DMS 273 (cell line): ENCODE measurements around the gene BTBD9.
"Not testable (repeated sequence)": the region's sequence is repeated elsewhere in the genome, so short reads cannot be mapped to it uniquely, and the experiment has no call there.

Source experiments
- DNase-seq: peaks from one replicate; lab custom pipeline; 2025; ENCODE audit not compliant: unreplicated experiment; lab: John Stamatoyannopoulos, UW

Gene BTBD9

DNA sequence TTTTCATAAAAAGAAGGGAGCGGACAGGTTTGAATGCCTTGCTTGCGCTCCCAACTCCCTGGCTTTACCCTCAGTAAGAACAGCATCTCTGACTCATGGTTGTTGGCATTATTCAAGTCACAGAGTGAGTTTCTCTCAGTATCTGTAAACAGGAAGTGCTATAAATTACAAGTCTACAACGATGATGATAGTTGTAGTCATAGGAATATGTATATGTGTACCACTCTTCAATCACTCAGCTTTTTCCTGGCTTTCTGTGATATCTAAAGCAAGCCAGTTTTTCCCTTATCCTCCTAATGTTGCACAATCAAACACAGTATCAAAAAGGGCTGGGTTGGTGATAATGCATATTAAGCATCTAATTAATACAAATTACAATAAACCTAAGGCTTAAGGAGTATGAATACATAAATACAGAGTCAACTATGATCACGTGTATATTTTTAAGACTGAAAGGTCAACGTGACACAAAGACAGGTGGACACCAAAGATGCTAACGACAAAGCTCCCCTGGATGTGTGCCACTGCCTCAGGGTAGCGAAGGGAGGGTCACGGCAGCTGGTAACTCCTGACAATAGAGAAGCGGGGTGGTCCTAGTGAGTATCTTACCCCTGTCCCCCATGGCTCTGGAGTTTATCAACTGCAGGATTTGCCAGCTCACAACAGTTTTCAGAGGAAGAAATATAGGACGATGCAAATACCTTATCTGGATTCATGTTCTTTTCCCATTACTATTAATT lies 202.8 kb downstream of the BTBD9 start:
- DNase-seq: no peak

DNA sequence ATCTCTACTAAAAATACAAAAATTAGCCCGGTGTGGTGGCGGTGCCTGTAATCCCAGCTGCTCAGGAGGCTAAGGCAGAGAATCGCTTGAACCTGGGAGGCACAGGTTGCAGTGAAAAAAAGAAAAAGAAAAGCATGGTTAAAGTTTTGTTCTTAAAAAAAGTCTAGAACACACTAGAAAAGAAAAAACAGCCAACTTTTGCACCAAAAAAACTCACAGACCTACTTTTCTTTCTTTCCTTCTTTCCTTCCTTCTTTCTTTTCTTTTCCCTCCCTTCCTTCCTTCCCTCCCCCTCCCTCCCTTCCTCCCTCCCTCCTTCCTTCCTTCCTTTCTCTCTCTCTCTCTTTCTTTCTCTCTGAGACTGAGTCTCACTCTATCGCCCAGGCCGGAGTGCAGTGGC lies 204.4 kb downstream of the BTBD9 start:
- DNase-seq: no peak

DNA sequence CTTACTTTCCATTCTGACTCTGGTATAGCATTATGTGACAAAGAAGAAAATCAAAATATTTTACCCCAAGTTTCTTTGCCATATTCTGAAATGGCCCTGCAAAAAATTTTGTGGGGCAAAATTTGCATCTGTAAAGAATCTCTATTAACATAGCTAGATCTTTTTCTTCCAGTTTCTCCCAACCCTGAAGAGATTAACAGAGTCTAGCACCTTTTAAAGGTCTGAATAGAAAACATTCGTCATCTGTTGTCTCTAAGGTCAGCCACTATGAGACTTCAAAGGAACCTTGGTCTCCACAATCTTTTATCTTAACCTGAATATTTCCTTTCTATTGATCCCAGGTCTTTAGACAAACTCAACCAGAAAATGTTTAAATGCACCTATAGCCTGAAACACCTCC lies 205.7 kb downstream of the BTBD9 start:
- DNase-seq: no peak

DNA sequence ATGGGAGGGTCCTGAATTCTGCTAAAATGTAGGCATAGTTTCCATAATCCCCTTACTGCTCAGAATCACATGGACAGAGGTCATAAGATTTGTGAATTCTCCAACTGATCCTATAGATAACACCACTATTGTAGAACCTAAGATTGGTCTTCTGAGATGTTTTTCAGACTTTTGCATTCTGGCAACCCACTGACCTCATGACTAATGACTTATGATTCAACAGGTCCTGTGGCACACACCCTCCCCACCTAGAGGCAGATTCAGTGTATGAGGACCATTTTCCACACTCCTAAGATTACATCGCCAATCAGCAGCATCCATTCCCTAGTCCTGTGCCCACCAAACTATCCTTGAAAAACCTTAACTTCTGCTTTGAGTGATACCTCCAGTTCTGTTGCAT lies 207.2 kb downstream of the BTBD9 start:
- no peak for DNase-seq

DNA sequence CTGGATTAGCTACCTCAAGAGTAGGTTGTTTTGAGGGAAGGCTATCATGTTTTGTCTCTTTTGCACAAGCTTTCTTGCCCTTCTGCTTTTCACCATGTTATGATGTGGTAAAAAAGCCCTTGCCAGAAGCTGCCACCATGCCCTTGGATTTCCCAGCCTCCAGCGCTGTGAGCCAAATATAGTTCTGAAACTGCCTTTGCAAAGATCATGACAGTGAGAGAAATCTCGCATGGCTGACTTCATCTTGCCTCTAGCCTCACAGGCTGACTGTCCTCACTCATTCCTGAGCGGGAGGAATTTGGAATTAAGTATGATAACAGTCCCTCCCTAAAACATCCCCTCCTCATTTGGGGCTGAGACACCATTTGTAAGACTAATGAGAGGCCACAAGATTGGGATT lies 207.7 kb downstream of the BTBD9 start:
- no peak for DNase-seq

DNA sequence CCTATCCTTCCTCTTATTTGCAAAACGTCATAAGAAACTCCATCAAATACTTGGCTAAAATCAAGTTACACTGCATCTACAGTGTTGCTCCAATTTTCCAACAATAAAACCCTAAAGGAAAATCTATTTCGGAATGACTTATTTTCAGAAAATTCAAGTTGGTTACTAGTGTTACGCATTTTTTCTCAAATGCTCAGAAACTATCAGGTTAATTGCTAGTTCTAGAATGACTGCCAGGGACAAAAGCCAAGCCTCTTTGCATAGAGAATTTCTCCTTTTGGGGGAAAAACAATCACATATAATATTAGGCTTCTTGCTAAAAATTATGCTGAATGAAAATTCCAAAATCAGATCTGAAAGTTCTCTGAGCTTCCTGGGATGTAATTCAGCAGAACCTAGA lies 210.2 kb downstream of the BTBD9 start:
- no peak for DNase-seq

DNA sequence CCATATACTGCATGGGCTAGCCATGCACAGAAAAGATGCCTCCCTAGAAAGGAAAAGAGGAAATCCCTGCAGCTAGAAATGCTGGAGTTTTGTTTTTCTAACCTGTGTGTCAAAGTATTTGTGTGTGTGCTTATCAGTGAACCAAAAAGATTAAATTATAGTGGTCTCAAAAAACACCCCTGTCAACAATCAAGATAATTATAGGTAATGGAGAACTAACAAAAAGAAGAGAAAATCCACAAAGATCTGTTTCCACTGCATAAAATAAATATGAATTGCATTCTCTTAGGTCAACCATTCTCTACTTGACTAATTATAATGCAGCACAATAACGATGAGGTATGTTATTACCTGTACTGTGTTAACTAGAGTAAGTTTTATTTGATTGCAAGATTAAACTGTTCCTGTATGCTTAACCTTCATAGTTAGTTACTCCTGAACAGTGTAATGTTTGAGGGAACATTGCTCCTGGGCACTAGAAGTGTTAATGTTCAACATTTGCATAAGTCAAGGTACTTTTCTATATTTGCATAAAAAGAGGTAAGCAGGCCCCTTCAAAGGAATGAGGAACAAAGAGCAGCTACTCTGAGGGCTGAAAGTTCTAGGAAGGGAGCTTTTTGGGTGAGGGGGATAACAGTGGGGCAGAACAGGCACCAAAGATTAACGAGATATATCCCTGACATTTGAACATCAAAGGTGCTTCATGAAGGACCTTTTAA lies 212.1 kb downstream of the BTBD9 start:
- DNase-seq: no peak

DNA sequence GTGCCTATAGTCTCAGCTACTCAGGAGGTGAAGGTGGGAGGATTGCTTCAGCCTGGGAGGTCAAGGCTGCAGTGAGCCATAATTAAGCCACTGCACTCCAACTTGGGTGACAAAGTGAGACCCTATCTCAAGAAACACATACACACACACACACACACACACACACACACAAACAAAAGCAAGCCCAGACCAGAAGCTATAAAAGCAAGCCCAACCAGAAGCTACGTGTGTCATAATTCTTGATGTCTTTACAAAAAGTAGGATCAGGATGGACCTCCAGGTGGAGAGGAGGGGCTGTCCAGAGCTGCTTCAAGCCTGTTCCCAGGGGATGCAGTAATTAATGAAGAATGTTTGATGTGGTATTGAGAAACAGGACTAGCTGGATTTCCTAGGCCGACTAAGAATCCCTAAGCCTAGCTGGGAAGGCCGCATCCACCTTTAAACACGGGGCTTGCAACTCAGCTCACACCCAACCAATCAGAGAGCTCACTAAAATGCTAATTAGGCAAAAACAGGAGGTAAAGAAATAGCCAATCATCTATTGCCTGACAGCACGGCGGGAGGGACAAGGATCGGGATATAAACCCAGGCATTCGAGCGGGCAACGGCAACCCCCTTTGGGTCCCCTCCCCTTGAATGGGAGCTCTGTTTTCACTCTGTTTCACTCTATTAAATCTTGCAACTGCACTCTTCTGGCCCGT lies 213.8 kb downstream of the BTBD9 start:
- DNase-seq: not testable (repeated sequence)

DNA sequence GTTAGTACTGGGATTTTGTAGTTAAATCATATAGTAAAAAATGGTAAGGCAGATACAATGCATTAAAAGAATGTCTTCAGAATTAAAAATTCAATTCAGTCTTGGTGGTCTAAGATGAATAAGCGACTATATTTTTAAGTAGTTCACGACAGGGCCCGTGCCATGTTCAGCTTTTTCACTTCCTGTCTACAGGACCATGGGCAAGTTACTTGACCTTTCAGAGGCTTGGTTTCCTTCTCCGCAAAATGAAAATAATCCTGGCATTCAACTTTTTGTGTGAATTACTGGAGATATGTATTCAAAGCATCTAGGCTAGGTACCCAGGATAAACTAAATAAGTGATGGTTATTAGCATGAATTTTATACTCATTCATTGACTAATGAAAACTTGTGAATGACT lies 216.0 kb downstream of the BTBD9 start:
- no peak for DNase-seq

DNA sequence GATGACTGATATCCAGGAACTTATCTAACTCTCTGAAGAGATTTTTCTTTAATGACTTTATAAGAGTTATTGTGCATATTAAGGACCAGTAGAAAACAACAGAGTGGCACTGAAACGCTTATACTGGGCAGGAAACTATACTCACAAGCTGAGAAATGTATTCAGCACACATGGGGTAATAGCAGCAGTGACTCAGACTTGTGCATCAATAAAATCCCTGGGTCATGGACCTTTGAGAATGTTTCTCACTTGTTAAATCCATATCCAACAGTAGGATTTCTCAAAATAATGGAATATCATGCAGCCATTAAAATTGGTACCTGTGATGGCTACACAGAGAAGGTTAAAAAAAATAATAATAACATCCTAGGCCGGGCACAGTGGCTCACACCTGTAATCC lies 219.5 kb downstream of the BTBD9 start:
- no peak for DNase-seq

DNA sequence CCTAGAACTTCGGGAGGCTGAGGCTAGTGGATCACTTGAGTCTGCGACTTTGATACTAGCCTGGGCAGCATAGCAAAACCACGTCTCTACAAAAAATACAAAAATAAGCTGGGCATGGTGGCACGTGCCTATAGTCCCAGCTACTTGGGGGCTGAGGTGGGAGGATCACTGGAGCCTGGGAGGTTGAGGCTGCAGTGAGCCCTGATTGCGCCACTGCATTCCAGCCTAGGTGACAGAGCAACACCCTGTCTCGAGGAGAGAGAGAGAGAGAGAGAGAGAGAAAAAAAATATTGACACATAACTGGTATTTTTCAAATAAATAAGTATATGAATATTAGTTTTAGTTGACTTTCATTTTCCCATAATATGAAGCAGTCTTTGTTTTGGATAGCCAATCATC lies 222.2 kb downstream of the BTBD9 start:
- DNase-seq: no peak

DNA sequence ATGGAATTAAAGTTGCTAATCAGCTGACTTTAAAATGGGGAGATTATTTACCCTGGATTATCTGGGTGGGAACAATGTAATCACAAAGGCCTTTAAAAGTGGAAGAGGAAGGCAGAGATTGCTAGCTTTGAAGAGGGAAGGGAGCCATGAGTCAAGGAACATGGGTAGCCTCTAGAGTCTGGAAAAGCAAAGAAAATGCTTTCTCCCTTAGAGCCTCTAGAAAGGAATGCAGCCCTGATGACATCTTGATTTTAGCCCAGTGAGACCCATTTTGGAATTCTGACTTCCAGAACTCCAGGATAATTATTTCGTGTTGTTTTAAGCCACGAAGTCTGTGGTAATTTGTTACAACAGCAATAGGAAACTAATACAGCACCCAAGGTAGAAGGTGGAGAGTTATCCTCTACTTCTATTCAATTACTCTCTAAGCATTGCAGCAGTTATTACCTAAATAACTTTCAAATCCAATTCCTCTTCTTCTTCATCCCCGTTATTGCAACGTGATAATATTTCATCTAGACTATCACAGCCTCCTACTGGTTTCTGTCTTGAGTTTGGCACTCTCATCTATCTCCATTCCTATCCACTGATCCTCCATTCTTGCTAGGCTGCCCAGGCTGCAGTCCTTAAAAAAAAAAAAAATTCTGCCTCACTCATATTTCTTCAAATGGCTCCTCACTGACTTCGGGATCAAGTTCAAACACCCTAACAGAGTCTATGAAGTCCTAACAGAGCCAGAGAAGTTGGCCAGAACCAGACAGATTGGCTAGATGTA lies 224.3 kb downstream of the BTBD9 start:
- no peak for DNase-seq

DNA sequence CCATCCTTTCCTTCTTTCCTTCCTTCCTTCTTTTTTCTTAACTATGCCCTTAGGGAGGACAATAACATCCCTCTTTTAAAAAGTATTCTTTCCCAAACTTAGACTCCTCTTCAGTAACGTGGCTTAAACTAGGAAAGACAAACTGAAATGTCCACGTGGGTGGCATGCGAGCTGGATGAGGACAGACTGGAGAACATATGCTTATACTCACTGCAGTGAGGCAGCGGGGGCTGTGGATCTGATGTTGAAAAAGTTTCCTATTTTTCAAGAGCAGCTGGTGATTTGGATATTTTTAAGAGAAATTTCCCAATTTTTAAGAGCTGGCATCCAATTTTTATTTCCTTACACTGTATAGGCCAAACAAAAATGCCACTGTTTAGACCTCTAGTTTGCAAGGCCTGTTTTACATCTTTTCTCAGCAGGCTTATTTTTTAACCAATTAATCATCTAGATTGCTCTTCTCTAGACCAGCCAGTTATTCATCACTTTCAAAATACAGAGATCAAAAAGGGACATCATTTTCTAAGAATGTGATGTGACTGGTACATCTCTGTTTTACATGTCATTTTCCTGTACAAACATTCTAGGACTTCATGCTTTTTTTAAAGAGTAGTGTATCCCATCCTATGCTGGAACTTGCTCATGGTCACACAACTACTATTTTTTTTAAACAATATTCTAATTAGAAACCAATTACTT lies 226.5 kb downstream of the BTBD9 start:
- DNase-seq: peak; percentile 54

DNA sequence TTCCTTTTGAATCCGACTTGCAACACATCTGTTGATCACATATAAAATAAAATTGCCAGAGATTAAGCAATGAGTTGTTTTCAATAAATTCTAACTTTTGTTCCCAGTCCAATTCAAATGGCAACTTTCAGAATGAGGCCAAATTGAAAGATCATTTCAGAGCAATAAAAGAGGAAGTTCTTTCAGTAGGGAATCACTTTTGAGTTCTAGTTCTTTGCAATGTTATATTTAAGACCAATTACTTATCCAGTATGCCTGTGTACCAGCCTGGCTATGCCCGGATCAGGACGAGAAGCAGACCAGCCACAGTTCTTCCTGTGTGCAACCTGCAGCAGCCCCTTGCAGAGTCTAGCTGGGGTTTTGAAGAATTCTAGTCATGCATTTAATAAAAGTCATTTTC lies 232.5 kb downstream of the BTBD9 start:
- no peak for DNase-seq

DNA sequence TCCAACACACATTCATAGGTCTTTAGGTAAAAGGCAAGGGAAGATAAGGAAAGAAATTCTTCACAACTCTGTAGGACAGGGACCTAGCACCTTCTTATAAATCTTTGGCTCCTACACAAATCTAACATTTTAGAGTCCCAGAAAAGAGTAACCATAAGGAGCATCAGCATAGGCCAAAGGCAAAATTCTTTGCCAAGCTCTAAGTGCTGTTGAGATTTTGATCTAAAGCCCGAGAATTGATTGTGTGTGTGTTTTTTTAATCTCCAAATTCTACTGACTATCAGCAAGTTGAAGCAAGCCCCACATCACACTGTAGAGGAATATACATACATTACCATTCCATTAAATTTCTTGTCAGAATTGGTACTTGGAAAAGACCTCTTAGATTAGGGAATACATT lies 233.6 kb downstream of the BTBD9 start:
- peak; percentile 12 for DNase-seq

DNA sequence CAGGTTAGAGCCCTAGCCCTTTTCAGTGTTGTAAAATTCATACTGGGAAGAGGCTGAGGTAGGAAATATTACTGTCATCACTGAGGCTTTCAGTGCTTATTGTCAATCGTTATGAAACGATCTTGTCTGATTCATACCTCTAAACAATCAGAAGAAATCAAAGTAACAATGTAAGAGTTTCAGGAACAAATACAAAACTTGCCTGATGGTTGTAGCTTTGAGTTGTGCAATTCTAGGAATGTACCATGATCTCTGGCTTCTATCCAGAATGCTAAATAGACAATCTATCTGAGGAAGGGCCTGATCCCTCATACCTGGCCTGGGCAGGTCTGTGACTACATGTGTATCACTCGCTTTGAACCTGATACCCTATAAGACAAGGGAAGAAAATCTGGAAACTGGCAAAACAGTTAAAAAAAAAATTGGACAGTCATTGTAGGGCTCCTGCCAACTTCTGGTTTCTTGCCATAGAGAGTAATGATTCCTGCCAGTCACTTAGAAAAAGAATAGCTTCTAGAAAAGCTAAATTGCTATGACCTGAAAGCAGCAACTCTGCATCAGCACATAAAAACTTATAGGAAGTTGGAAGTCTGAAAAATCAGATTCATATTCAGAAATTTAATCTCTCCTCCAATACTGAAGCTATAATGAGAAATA lies 234.7 kb downstream of the BTBD9 start:
- DNase-seq: peak; percentile 36

DNA sequence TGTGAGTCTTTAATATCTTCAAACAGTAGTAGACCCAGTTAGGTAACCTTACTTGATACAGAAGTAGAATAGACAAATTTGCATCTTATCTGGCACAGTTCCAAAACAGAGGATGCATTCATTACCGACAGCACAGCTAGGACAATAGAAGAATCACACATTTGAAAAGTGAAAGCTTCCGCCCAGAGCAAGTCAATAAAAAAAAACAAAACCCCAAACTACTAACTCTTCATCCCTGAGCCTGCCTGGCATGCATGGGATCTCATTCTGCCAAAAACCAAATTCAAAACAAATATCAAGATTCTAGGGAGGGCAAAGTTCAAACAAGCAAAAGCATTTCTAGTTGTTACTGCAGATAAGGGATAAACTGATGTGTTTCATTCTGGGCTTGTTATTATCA lies 235.4 kb downstream of the BTBD9 start:
- peak; percentile 60 for DNase-seq

DNA sequence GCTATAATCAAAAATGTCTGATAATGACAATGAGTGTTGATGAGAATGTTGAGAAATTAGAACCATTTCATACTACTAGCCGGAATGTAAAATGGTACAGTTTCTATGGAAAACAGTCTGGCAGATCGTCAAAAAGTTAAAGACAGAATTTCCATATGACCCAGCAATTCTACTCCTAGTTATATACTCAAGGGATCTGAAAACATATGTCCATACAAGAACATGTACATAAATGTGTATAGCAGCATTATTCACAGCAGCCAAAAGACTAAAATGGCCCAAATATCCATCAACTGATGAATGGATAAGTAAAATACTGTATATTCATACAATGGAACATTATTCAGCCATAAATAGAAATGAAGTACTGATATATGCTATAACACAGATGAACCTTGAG lies 236.2 kb downstream of the BTBD9 start:
- DNase-seq: peak; percentile 59

DNA sequence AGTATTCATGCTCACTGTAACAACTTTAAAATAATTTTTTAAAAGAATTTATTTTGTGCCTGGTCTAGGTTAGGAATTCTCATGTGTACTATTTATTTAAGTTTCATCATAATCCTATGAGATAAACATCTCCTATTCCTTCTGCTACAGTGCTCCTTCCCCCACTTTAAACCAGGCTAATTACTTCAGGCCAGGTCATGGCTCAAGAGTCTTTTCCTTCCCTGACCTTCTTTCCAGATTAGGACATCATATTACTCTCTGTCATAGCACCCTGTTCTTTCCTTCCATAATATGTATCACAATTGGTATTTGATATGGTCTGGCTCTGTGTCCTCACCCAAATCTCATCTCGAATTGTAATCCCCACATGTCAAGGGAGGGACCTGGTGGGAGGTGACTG lies 239.0 kb downstream of the BTBD9 start:
- no peak for DNase-seq

DNA sequence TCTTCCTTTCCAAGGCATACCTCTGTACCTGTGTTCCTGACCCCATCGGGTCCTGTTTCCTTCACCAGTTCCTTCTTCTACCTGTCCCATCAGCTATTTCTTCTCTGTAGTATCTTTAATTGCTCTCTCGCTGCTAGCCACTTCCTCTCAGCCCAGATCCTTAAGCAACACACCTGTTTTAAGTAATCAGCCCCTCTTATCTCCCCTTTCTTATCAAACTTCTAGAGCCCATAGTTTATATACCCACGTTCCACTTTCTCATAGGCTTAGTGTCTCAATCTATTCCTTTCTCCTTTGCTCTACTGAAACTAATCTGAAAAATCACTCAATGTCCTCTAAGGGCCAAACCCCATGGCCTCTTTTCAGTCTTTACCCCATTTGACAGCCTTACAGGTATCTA lies 239.6 kb downstream of the BTBD9 start:
- no peak for DNase-seq
